ENCODE measurements around the gene LARP4B.

LARP4B gene

DNA sequence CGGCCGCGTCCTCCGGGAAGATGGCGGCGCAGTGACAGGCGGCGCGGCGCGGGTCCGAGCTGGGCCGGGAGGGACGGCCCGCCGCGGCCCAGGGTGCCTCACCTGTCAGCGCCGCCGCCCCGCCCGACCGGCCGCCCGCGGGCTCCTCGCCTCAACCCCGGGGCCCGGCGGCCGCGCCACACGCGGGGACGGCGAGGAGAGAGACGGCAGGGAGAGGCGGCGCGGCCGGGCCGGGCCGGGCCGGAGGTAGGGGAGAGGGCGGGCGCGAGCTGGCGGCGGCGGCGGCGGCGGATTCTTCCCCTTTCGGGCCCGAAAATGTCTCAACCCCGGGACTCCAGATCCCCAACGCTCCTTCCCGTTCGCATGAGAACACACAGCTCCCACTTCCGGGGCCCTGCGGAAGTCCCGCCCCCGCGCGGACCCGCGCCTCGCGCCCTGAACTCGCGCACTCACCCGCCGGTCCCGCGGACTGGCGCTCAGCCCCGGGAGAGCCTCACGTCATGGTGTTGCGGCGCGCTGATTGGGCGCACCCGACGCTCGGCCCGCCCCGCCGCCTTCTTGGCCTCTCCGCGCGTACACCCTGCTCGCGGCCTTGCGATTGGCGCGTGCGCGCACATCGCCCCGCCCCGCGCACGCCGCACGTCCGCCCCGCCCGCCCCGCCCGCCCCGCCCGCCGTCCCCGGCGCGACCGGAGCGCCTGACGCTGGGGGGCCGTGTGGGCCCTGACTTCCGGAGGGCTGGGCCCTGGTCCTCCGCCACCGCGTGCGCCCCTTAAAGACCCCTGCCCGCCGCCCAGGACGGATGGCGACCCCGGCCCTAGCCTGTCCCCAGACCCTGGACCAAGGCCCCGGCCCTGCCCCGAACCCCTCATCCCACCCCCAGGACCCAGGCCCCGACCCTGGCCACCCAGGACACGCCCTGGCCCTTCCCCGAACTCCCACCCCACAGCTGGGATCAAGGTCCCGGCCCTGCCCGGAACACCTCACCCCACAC, at the start of gene LARP4B:
Gene LARP4B, minus strand, starts transcription at position 380 of the 993 bp plus-strand sequence. CDS start 45,984 bp downstream, outside the sequence.
- TF ChIP-seq, protein P1, sequence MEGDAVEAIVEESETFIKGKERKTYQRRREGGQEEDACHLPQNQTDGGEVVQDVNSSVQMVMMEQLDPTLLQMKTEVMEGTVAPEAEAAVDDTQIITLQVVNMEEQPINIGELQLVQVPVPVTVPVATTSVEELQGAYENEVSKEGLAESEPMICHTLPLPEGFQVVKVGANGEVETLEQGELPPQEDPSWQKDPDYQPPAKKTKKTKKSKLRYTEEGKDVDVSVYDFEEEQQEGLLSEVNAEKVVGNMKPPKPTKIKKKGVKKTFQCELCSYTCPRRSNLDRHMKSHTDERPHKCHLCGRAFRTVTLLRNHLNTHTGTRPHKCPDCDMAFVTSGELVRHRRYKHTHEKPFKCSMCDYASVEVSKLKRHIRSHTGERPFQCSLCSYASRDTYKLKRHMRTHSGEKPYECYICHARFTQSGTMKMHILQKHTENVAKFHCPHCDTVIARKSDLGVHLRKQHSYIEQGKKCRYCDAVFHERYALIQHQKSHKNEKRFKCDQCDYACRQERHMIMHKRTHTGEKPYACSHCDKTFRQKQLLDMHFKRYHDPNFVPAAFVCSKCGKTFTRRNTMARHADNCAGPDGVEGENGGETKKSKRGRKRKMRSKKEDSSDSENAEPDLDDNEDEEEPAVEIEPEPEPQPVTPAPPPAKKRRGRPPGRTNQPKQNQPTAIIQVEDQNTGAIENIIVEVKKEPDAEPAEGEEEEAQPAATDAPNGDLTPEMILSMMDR (conservative IDR thresholded peaks at IDR 0.05; ENCODE audit: low read length): no peak
- DNase-seq (ENCODE audit: low read depth): peak; percentile 99
- H3K4me3 ChIP-seq (ENCODE audit: low read length): peak within 1 kb of the TSS; percentile 83

DNA sequence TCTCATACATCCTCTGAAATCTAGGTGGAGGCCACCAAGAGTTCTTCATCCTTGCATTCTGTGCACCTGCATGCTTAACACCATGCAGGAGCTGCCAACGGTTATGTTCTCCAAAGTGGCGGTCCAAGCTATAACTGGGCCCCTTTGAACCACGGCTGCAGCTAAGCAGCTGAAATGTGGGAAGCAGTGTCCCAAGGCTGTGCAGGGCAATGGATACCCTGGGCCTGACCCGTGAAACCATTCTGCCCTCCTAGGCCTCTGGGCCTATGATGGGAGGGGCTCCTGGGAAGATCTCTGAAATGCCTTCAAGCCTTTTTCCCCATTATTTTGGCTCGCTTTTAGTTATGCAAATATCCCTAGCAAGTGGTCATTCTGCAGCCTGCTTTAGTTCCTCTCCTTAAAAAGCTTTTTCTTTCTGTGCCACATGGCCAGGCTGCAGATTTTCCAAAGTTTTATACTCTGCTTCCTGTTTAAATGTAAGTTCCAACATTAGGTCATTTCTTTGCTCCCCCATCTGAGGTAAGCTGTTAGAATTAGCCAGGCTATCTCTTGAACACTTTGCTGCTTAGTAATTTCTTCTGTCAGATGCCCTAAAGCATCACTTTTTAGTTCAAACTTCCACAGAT, 49.1 kb upstream of the LARP4B start:
- H3K4me3 ChIP-seq (ENCODE audit: low read length): no peak overlapping the region
- TF ChIP-seq, protein P1 (conservative IDR thresholded peaks at IDR 0.05; ENCODE audit: low read length): no peak

DNA sequence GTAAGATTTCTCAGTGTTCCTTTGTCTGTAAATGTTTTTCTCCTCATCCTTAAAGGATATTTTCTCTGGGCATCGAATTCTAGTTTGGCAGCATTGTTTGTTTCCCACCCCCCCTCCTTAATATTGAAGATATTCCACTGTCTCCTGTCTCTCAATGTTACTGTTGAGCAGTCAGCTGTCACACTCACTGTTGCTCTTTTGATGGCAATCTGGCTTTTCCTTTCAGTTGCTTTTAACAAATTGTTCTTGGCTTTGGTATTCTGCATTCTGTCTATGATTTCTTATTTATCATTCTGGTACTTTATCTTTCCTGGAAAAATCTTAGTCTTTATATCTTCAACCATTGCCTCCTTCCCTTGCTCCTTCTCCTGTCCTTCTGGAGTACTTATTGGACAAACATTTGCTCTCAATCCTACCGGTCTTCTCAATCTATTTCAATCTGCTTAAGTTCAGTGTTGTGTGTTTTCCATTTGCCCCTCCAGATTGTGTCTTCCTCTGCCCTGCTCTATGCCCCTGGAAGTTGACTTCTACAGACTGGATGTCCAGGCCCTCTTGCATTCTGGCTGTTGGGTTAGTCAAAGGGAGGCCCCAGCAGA, 47.4 kb upstream of the LARP4B start:
- DNase-seq (ENCODE audit: low read depth): no peak
- TF ChIP-seq, protein P1 (conservative IDR thresholded peaks at IDR 0.05; ENCODE audit: low read length): no peak

More for the DNA sequence above, 49.1 kb upstream of the LARP4B start:
- DNase-seq (ENCODE audit: low read depth): no peak

DNA sequence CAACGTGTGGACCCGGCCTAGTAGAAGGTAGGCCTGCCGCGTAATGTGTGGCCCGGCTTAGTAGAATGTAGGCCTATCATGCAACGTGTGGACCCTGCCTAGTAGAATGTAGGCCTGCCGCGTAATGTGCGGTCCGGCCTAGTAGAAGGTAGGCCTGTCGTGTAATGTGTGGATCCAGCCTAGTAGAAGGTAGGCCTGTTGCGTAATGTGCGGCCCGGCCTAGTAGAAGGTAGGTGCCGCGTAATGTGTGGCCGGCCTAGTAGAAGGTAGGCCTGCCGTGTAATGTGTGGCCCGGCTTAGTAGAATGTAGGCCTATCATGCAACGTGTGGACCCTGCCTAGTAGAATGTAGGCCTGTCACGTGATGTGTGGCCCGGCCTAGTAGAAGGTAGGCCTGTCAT, 44.8 kb upstream of the LARP4B start:
- TF ChIP-seq, protein P1 (conservative IDR thresholded peaks at IDR 0.05; ENCODE audit: low read length): no peak

More for the DNA sequence above, 47.4 kb upstream of the LARP4B start:
- H3K4me3 ChIP-seq (ENCODE audit: low read length): no peak overlapping the region

DNA sequence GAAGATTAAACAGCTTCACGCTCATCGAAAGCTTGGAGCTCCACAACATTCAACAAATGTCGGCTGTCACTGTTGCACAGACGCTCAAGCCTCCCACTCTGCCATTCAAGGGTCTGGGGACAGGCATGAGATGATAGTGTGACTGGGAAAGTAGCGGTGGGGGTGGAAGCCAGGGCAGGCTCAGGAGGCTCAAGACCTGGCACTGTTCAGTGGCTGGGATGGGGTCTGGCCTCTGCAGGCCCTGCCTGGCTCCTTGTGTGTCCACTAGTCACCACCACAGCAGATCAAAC, 43.2 kb upstream of the LARP4B start:
- TF ChIP-seq, protein P1 (conservative IDR thresholded peaks at IDR 0.05; ENCODE audit: low read length): no peak
- no peak for DNase-seq (ENCODE audit: low read depth)
- H3K4me3 ChIP-seq (ENCODE audit: low read length): no peak overlapping the region

More for the DNA sequence above, 44.8 kb upstream of the LARP4B start:
- no peak overlapping the region for H3K4me3 ChIP-seq (ENCODE audit: low read length)
- DNase-seq (ENCODE audit: low read depth): no peak

DNA sequence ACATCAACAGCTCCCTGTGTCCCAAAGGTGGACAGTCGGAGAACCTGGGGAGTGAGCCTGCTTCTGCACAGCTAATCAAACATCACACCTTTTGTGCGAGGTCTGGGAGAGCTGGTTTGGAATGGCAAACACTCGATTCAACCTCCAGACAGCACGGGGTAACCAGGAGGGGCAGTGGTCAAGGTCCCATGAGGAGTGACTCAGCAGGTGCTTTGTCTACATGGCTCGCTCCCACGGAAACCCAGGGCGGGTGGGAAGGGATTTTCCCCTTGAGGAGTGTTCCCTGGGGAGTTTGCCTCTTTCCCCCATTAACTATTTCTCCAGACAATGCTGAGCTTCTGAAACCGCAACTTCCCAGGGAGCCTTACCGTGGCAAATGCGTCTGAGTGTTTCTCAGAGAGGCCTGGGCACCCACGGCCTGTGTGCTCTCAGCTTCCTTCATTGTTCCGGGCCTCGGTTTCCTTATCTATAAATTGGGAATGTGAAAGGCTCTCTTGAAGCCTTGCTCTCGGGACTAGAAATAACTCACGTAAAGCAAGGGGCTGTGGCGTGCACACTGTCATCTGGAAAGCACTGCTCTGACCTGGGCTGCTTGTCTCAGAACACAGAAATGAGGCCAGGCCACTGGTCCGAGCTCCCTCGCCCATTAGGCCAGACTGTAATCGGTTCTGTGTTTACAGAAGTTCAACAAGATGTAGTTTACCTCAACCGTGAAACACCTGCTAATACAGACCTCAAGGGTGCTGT, 42.7 kb upstream of the LARP4B start:
- no peak overlapping the region for H3K4me3 ChIP-seq (ENCODE audit: low read length)
- TF ChIP-seq, protein P1 (conservative IDR thresholded peaks at IDR 0.05; ENCODE audit: low read length): no peak
- no peak for DNase-seq (ENCODE audit: low read depth)
